Loucy (cell line): ENCODE data around the gene REXO5.
A peak's percentile ranks its signal among the peaks of the same experiment; 100 is the strongest.

Experiments
- H2AFZ ChIP-seq: fragments of 200-600 bp; sonication (generic); 2 replicates; pipeline ENCODE4 v1.6.0; 2016; ENCODE audit warnings: antibody characterized with exemption, mild to moderate bottlenecking, low read length, moderate library complexity
- H3F3A ChIP-seq: fragments of 200-600 bp; 2 replicates; pipeline ENCODE4 v1.6.0; 2016; ENCODE audit warnings: antibody characterized with exemption, low read depth, mild to moderate bottlenecking
- H3K27me3 ChIP-seq: fragments of 200-600 bp; sonication (generic); 2 replicates; pipeline ENCODE4 v1.6.1; 2014; ENCODE audit warnings: low read length, mild to moderate bottlenecking; ENCODE audit not compliant: insufficient read depth, poor library complexity, severe bottlenecking
- H3K36me3 ChIP-seq: fragments of 200-600 bp; sonication (generic); 2 replicates; pipeline ENCODE4 v1.6.1; 2016; ENCODE audit warnings: low read length; ENCODE audit not compliant: insufficient read depth
- H3K4me1 ChIP-seq: fragments of 200-600 bp; sonication (generic); 2 replicates; pipeline ENCODE4 v1.5.1; 2014; ENCODE audit warnings: low read length, mild to moderate bottlenecking; ENCODE audit not compliant: insufficient read depth, poor library complexity, severe bottlenecking
- H3K4me2 ChIP-seq: fragments of 200-600 bp; sonication (generic); 2 replicates; pipeline ENCODE4 v1.6.0; 2014; ENCODE audit warnings: antibody characterized with exemption, low read length, low read depth, mild to moderate bottlenecking; ENCODE audit not compliant: poor library complexity, severe bottlenecking
- H3K4me3 ChIP-seq: fragments of 200-600 bp; sonication (generic); 2 replicates; pipeline ENCODE4 v1.5.1; 2014; ENCODE audit warnings: low read length, mild to moderate bottlenecking, mixed read lengths; ENCODE audit not compliant: poor library complexity, severe bottlenecking
- H3K79me2 ChIP-seq: fragments of 200-600 bp; sonication (generic); 2 replicates; pipeline ENCODE4 v1.6.1; 2014; ENCODE audit warnings: low read length; ENCODE audit not compliant: insufficient read depth
- H3K9ac ChIP-seq: fragments of 200-600 bp; sonication (generic); 2 replicates; pipeline ENCODE4 v1.6.0; 2014; ENCODE audit warnings: mild to moderate bottlenecking, low read depth, low read length, moderate library complexity; ENCODE audit not compliant: poor library complexity, severe bottlenecking
- H3K9me2 ChIP-seq: fragments of 200-600 bp; sonication (generic); replicated peaks from 2 replicates; pipeline ENCODE4 v1.6.1; 2016; ENCODE audit warnings: low read depth, low read length, mixed read lengths
- H3K9me3 ChIP-seq: fragments of 200-600 bp; sonication (generic); 2 replicates; pipeline ENCODE4 v1.6.1; 2014; ENCODE audit warnings: mild to moderate bottlenecking, antibody characterized with exemption, low read length, low read depth; ENCODE audit not compliant: insufficient read depth
- H4K20me1 ChIP-seq: fragments of 200-600 bp; sonication (generic); 2 replicates; pipeline ENCODE4 v1.6.0; 2014; ENCODE audit warnings: antibody characterized with exemption, low read length, mild to moderate bottlenecking; ENCODE audit not compliant: insufficient read depth, poor library complexity, severe bottlenecking
- EZH2phosphoT487 ChIP-seq: fragments of 200-600 bp; IDR thresholded peaks from 2 replicates; pipeline ENCODE4 v1.6.1; 2018; ENCODE audit warnings: antibody characterized with exemption, mild to moderate bottlenecking, moderate library complexity, borderline replicate concordance
- TF ChIP-seq, protein P1 (sequence below): fragments of 200-600 bp; sonication (generic); conservative IDR thresholded peaks from 2 replicates; pipeline ENCODE4 v1.5.1; 2014; ENCODE audit warnings: mild to moderate bottlenecking, antibody characterized with exemption, low read length

REXO5 gene

DNA sequence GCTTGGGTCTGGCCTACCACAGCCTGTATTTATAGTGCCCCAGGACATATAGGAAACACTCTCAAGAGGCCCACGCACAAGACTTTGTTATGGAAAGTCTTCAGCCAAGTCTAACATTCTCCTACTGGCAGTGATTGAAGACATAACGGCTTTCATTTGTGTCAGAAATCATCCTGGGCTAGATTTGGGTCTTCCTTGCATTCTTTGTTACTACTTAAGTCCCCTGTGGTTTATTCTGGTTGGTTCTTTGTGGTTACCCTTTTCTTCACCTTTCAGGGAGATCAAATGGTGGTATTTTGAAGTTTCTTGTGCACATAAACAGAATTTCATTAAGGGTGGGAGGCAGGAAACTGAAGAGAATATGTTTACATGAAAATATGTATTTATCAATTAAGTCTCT is 37.7 kb downstream of the REXO5 start:
- Histone ChIP-seq H3K36me3 (peaks cover 42% of the 10 kb centered on the region; the same call in 1 of the 2 replicates), H3K9me2 (no peaks in the 10 kb centered on the region), H3F3A (0 out of 2 replicates have a peak, but pooled peaks cover 11% of the 10 kb centered on the region), H3K27me3 (no peaks in the 10 kb centered on the region), H2AFZ (no peak overlapping the region), H3K9me3 (no peaks in the 10 kb centered on the region), H4K20me1 (no peaks in the 10 kb centered on the region), H3K4me1 (peaks cover 50% of the 10 kb centered on the region), H3K79me2 (no peaks in the 10 kb centered on the region), H3K4me3 (peak overlapping the region; percentile 27), H3K4me2 (peak overlapping the region; percentile 63), H3K9ac (no peak overlapping the region)
- TF ChIP-seq, protein P1, sequence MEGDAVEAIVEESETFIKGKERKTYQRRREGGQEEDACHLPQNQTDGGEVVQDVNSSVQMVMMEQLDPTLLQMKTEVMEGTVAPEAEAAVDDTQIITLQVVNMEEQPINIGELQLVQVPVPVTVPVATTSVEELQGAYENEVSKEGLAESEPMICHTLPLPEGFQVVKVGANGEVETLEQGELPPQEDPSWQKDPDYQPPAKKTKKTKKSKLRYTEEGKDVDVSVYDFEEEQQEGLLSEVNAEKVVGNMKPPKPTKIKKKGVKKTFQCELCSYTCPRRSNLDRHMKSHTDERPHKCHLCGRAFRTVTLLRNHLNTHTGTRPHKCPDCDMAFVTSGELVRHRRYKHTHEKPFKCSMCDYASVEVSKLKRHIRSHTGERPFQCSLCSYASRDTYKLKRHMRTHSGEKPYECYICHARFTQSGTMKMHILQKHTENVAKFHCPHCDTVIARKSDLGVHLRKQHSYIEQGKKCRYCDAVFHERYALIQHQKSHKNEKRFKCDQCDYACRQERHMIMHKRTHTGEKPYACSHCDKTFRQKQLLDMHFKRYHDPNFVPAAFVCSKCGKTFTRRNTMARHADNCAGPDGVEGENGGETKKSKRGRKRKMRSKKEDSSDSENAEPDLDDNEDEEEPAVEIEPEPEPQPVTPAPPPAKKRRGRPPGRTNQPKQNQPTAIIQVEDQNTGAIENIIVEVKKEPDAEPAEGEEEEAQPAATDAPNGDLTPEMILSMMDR: no peak
- no peak for TF ChIP-seq EZH2phosphoT487

DNA sequence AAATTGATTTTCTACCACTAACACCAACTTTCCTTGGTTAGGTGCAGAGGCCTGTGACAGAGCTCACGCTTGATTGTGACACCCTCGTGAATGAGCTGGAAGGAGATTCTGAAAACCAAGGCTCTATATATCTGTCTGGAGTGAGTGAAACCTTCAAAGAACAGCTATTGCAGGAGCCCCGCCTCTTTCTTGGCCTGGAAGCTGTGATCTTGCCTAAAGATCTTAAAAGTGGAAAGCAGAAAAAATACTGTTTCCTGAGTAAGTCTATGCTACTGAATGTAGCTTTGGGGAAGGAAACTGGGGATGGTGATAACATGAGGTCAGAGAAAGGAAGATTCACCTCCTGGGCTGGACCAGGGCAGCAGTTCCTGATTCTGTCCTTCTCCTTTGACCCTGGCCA is 38.3 kb downstream of the REXO5 start:
- Histone ChIP-seq H3K4me2 (peak overlapping the region; percentile 63), H4K20me1 (no peaks in the 10 kb centered on the region), H3K36me3 (peaks cover 42% of the 10 kb centered on the region; the same call in 1 of the 2 replicates), H3K27me3 (no peaks in the 10 kb centered on the region), H3K4me3 (peak overlapping the region; percentile 27), H3K4me1 (peaks cover 45% of the 10 kb centered on the region), H3K79me2 (no peaks in the 10 kb centered on the region), H3K9ac (peak overlapping the region; percentile 12), H3F3A (0 out of 2 replicates have a peak, but pooled peaks cover 11% of the 10 kb centered on the region), H3K9me3 (no peaks in the 10 kb centered on the region), H3K9me2 (no peaks in the 10 kb centered on the region), H2AFZ (peak overlapping the region; percentile 6; the same call in 1 of the 2 replicates)
- TF ChIP-seq EZH2phosphoT487: no peak
- TF ChIP-seq, protein P1: no peak

DNA sequence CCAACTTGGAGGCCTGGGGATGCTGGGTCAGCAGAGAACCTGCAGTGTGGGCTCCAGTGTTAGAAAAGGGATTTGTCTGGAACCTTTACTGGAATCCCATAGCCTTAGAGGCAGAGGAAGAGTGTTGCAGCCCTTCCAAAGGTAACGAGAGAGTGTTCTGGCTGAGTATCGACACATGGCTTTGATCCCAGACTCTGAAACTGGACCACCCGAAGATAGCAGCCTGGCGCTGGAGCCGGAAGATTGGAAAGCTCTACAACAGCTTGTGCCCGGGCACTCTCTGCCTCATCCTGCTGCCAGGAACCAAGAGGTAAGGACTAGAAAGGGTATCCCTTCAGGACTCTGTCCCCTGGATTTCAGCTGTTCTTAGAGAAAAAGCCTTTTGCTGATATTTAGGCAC is 39.7 kb downstream of the REXO5 start:
- Histone ChIP-seq H3K9me3 (no peaks in the 10 kb centered on the region), H4K20me1 (no peaks in the 10 kb centered on the region), H3K4me1 (peaks cover 46% of the 10 kb centered on the region), H3K27me3 (no peaks in the 10 kb centered on the region), H3F3A (0 out of 2 replicates have a peak, but pooled peaks cover 11% of the 10 kb centered on the region), H2AFZ (no peak overlapping the region), H3K4me3 (no peak overlapping the region), H3K9me2 (no peaks in the 10 kb centered on the region), H3K9ac (no peak overlapping the region), H3K79me2 (no peaks in the 10 kb centered on the region), H3K4me2 (no peak overlapping the region), H3K36me3 (peaks cover 30% of the 10 kb centered on the region; the same call in 1 of the 2 replicates)
- TF ChIP-seq, protein P1: no peak
- no peak for TF ChIP-seq EZH2phosphoT487
